HepG2 (cell line): Measurements from ENCODE around the gene SMYD2. TPM values are rescaled to one million over a fixed set of nuclear protein-coding genes. Genes with fewer than 3 reads are reported as not detected.

Experiments
- ATAC-seq: fragments of 200-7000 bp; cut with Tn5 transposase; 3 replicates; pipeline ENCODE4 v1.9.1; 2020; ENCODE audit warnings: mild to moderate bottlenecking, moderate library complexity
- BruUV-seq: library from RNA; stranded (reverse); fragments of 400-500 nt; replicated peaks from 2 replicates; lab custom pipeline; 2021; lab: Mats Ljungman, UMichigan
- CTCF ChIA-PET: fragments of 300-600 bp; formaldehyde crosslinking; extraction: SDS; loops from one replicate; lab custom pipeline; 2021; ENCODE audit warnings: low total read pairs, inconsistent platforms, low intra/inter-chr PET ratio; lab: Yijun Ruan, JAX
- POLR2A ChIA-PET: fragments of 350-600 bp; sonication (Branson Sonifier 250); formaldehyde crosslinking; loops from one replicate; lab custom pipeline; 2020; ENCODE audit warnings: antibody characterized with exemption, inconsistent platforms; lab: Yijun Ruan, JAX
- DNase-seq: peaks from one replicate; pipeline ENCODE4 v3.0.0-alpha.2; 2015; ENCODE audit warnings: low spot score
- FAIRE-seq: peaks from 3 replicates; lab custom pipeline; 2011; peaks lifted over from hg19 to GRCh38; lab: Jason Lieb, UNC
- H2AFZ ChIP-seq: one replicate; pipeline ENCODE4 v1.6.1; 2011; ENCODE audit warnings: low read length, inconsistent platforms
- H3K27ac ChIP-seq: fragments of 300-600 bp; 3 replicates; pipeline ENCODE4 v1.8.0; 2011; ENCODE audit warnings: mixed run types, mild to moderate bottlenecking, mixed read lengths, low read length, inconsistent platforms; ENCODE audit not compliant: insufficient read depth; ENCODE audit errors: extremely low read length
- H3K27me3 ChIP-seq, 2 experiments: fragments of 200-600 bp in 1 of 2; 2 replicates in 1 of 2; 3 replicates in 1 of 2; pipeline versions ENCODE4 v1.6.0 to v1.8.0; 2011; ENCODE audit warnings: low read length in 2 of 2, mild to moderate bottlenecking in 2 of 2, moderate library complexity in 2 of 2, inconsistent platforms in 1 of 2; ENCODE audit not compliant: insufficient read depth in 2 of 2, control insufficient read depth in 1 of 2
- H3K36me3 ChIP-seq, 2 experiments: fragments of 200-600 bp in 1 of 2; replicated peaks in 1 of 2; 2 replicates in 1 of 2; 3 replicates in 1 of 2; pipeline versions ENCODE4 v1.5.1 to v1.8.0; 2011; ENCODE audit warnings: low read length in 2 of 2, inconsistent platforms in 1 of 2; ENCODE audit not compliant: insufficient read depth in 2 of 2, control insufficient read depth in 1 of 2
- H3K4me1 ChIP-seq: 2 replicates; pipeline ENCODE4 v1.5.1; 2012; ENCODE audit warnings: low read length, inconsistent platforms; ENCODE audit not compliant: insufficient read depth
- H3K4me2 ChIP-seq: 2 replicates; pipeline ENCODE4 v1.6.0; 2011; ENCODE audit warnings: low read depth, low read length, inconsistent platforms
- H3K4me3 ChIP-seq, 3 experiments: fragments of 200-600 bp in 1 of 3; sonication (generic), shearing (Covaris generic) in 1 of 3; replicated peaks in 1 of 3; 2 replicates each; pipeline ENCODE4 v1.5.1; 2011 to 2016; ENCODE audit warnings: low read length in 3 of 3, inconsistent platforms in 2 of 3, low read depth in 2 of 3, mild to moderate bottlenecking in 2 of 3, control low read depth in 1 of 3, mixed read lengths in 1 of 3; ENCODE audit not compliant: insufficient read depth in 1 of 3
- H3K79me2 ChIP-seq: one replicate; pipeline ENCODE4 v1.6.1; 2011; ENCODE audit warnings: low read length, inconsistent platforms; ENCODE audit not compliant: insufficient read depth
- H3K9ac ChIP-seq: 2 replicates; pipeline ENCODE4 v1.6.0; 2011; ENCODE audit warnings: mild to moderate bottlenecking, low read depth, low read length, inconsistent platforms; ENCODE audit not compliant: insufficient read depth
- H3K9me3 ChIP-seq: 2 replicates; pipeline ENCODE4 v1.5.1; 2012; ENCODE audit warnings: mild to moderate bottlenecking, low read length
- H4K20me1 ChIP-seq: 2 replicates; pipeline ENCODE4 v1.6.0; 2011; ENCODE audit warnings: inconsistent platforms, mild to moderate bottlenecking, low read length, moderate library complexity; ENCODE audit not compliant: insufficient read depth
- ELF4 ChIP-seq: sonication (generic); formaldehyde crosslinking; IDR thresholded peaks from 2 replicates; pipeline ENCODE4 v1.5.0; 2020; ENCODE audit warnings: missing genetic modification reagents, mild to moderate bottlenecking, moderate library complexity, borderline replicate concordance
- HNF4A ChIP-seq: sonication (generic); formaldehyde crosslinking; IDR thresholded peaks from 2 replicates; pipeline ENCODE4 v1.4.0; 2020; ENCODE audit warnings: missing genetic modification reagents
- PAX8 ChIP-seq: sonication (generic); formaldehyde crosslinking; IDR thresholded peaks from 2 replicates; pipeline ENCODE4 v1.8.0; 2022; ENCODE audit warnings: mild to moderate bottlenecking, missing genetic modification reagents, borderline replicate concordance
- PCBP2 ChIP-seq: fragments of 200-400 bp; formaldehyde crosslinking; optimal IDR thresholded peaks from 2 replicates; pipeline ENCODE3; 2018; ENCODE audit warnings: low read length, low read depth; ENCODE audit not compliant: poor library complexity, severe bottlenecking
- PITX1 ChIP-seq: sonication (generic); formaldehyde crosslinking; IDR thresholded peaks from 2 replicates; pipeline ENCODE4 v1.5.1; 2020; ENCODE audit warnings: mild to moderate bottlenecking, missing genetic modification reagents
- PLRG1 ChIP-seq: fragments of 450-650 bp; conservative IDR thresholded peaks from 2 replicates; pipeline ENCODE4 v1.6.1; 2016
- TEAD2 ChIP-seq: sonication (generic); formaldehyde crosslinking; IDR thresholded peaks from 2 replicates; pipeline ENCODE4 v1.9.0; 2021; ENCODE audit warnings: missing genetic modification reagents
- ZFY ChIP-seq: sonication (generic); formaldehyde crosslinking; IDR thresholded peaks from 2 replicates; pipeline ENCODE4 v1.4.0; 2020; ENCODE audit warnings: missing genetic modification reagents
- ZMYM2 ChIP-seq: sonication (generic); formaldehyde crosslinking; IDR thresholded peaks from 2 replicates; pipeline ENCODE4 v1.8.0; 2022; ENCODE audit warnings: mild to moderate bottlenecking, missing genetic modification reagents
- ZNF124 ChIP-seq: sonication (generic); formaldehyde crosslinking; IDR thresholded peaks from 2 replicates; pipeline ENCODE4 v1.4.0; 2020; ENCODE audit warnings: missing genetic modification reagents
- ZNF205 ChIP-seq: IDR thresholded peaks from 2 replicates; pipeline ENCODE4 v1.6.1; 2018; ENCODE audit warnings: missing biosample characterization, missing genetic modification reagents
- ZNF337 ChIP-seq: sonication (generic); formaldehyde crosslinking; IDR thresholded peaks from 2 replicates; pipeline ENCODE4 v1.5.1; 2020; ENCODE audit warnings: missing genetic modification reagents, low read depth, mild to moderate bottlenecking, borderline replicate concordance
- ZNF446 ChIP-seq: sonication (generic); formaldehyde crosslinking; IDR thresholded peaks from 2 replicates; pipeline ENCODE4 v1.5.0; 2020; ENCODE audit warnings: mild to moderate bottlenecking, missing genetic modification reagents
- ZSCAN21 ChIP-seq: sonication (generic); formaldehyde crosslinking; IDR thresholded peaks from 2 replicates; pipeline ENCODE4 v1.8.0; 2022; ENCODE audit warnings: mild to moderate bottlenecking, missing genetic modification reagents, moderate library complexity, borderline replicate concordance
- ZSCAN25 ChIP-seq: sonication (generic); formaldehyde crosslinking; IDR thresholded peaks from 2 replicates; pipeline ENCODE4 v1.8.0; 2022; ENCODE audit warnings: mild to moderate bottlenecking, missing genetic modification reagents
- ZZZ3 ChIP-seq: sonication (generic); formaldehyde crosslinking; IDR thresholded peaks from 2 replicates; pipeline ENCODE4 v1.4.0; 2020; ENCODE audit warnings: missing genetic modification reagents, mild to moderate bottlenecking, borderline replicate concordance
- WGBS: methylation state at CpG from one replicate; pipeline ENCODE4 v1.1.6; 2017; ENCODE audit warnings: low lambda C conversion rate; 5-methylcytosine and 5-hydroxymethylcytosine counted together
- in situ Hi-C: cut with HindIII; loops from 2 replicates; pipeline ENCODE4 v1.10.0; 2017; ENCODE audit warnings: low pct_unique_long_range_greater_than_20kb; ENCODE audit not compliant: extremely low pct_ligation_motif_present
- intact Hi-C: fragments of 100-400 bp; cut with micrococcal nuclease; formaldehyde crosslinking; loops from one replicate; pipeline ENCODE4 v1.10.0; 2022; ENCODE audit not compliant: unreplicated experiment
- polyA plus RNA-seq, 8 experiments: library from polyadenylated mRNA; depleted of rRNA in 3 of 8; stranded (reverse) in 7 of 8; unstranded in 1 of 8; fragments of >200 nt; fragmentation: Illumina TruSeq in 4 of 8; extraction: Trizol in 4 of 8; gene quantifications; 2 replicates each; pipeline versions ENCODE4 v1.2.1 to v1.2.3, GENCODE V29; 2011 to 2016; ENCODE audit warnings: low read depth in 4 of 8, missing spikeins in 1 of 8, mixed read lengths in 1 of 8; ENCODE audit not compliant: insufficient read depth in 1 of 8
- total RNA-seq, 5 experiments: library from RNA; depleted of rRNA; stranded (reverse); fragments of >200 nt; fragmentation: Illumina TruSeq; extraction: Trizol; gene quantifications; 2 replicates each; pipeline ENCODE4 v1.2.3, GENCODE V29; 2016; ENCODE audit warnings: low read depth in 1 of 5
- TF ChIP-seq, protein P1 (sequence below): sonication (generic); formaldehyde crosslinking; IDR thresholded peaks from 2 replicates; pipeline ENCODE4 v1.8.1; 2023; ENCODE audit warnings: missing genetic modification reagents, inconsistent platforms, borderline replicate concordance
- TF ChIP-seq, protein P2 (sequence below): sonication (generic); formaldehyde crosslinking; IDR thresholded peaks from 2 replicates; pipeline ENCODE4 v1.4.0; 2020; ENCODE audit warnings: mild to moderate bottlenecking, missing genetic modification reagents

Gene SMYD2
- total and polyA plus RNA-seq, 2 of the 13 experiments (the other 11 are each of a cell fraction or from before 2014, with no cell fraction given) = 72.7 to 139 TPM

DNA sequence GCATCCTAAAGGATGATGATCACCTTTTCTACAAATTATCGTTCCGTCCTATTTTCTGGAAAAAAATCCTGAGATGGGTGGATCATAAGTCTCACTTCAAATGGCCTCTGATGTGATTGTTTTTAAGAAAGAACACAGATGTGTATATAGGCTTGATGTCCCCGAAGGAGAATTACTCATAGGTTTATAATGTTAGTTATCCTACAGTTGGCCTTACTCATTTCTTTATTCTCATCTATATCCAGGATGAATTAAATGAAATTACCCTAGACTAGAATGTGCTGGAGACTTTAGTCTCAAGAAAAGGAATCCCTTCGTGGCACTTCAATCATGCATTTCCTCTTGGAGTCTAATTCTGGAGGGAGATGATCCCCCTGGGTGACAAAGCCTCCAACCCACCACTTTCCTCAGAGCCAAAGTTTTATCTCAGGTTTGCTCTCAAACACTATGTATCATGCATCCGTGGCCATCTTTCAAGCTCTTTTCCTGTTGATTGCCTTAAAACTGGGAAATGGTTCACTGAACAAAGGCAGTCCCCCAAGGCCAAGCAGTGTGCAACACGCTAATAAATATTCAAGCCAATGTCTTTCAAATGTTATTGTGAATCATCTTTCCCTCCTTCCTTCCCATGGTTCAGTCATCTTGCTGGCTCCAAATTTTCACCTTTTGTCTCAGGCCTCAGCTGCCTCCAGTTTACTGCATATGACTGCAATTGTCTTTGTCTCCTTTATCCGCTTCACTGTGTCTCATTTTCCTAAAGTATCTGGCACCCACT is 32.5 kb upstream of the SMYD2 start:
- DNase-seq (no peak), FAIRE-seq (no peak), ATAC-seq (no peak)
- Histone ChIP-seq H3K27ac (no peak overlapping the region), H4K20me1 (no peaks in the 10 kb centered on the region), H3K36me3 (no peaks in the 10 kb centered on the region), H3K9me3 (no peaks in the 10 kb centered on the region), H2AFZ (no peak overlapping the region), H3K4me1 (no peaks in the 10 kb centered on the region), H3K4me2 (no peak overlapping the region), H3K9ac (no peak overlapping the region), H3K79me2 (no peaks in the 10 kb centered on the region), H3K4me3 (no peak overlapping the region), H3K27me3 (peaks cover 1 to 28% of the 10 kb centered on the region in 2 experiments; a peak in 3 of 5 replicates)
- ChIA-PET CTCF (interaction anchor here (0.7 kb wide), 1 partner anchor 12 kb away, joined by 3 read pairs; no protein-coding TSS in a partner anchor), POLR2A (no interaction called here)
- in situ Hi-C loops (no loop called here), intact Hi-C loops (no loop called here)
- WGBS = 61% methylated on average over 7 of the region's 7 CpGs
- TF ChIP-seq ZNF337 (no peak), ZSCAN25 (no peak), ZNF205 (no peak), PITX1 (no peak), ELF4 (no peak), ZFY (CRISPR knock-in tag) (no peak), HNF4A (CRISPR knock-in tag) (no peak), TEAD2 (no peak), PLRG1 (no peak), ZNF446 (CRISPR knock-in tag) (no peak), PAX8 (CRISPR knock-in tag) (no peak), ZMYM2 (no peak), PCBP2 (no peak), ZNF124 (CRISPR knock-in tag) (no peak), ZSCAN21 (CRISPR knock-in tag) (no peak), ZZZ3 (CRISPR knock-in tag) (no peak)
- TF ChIP-seq, protein P1, sequence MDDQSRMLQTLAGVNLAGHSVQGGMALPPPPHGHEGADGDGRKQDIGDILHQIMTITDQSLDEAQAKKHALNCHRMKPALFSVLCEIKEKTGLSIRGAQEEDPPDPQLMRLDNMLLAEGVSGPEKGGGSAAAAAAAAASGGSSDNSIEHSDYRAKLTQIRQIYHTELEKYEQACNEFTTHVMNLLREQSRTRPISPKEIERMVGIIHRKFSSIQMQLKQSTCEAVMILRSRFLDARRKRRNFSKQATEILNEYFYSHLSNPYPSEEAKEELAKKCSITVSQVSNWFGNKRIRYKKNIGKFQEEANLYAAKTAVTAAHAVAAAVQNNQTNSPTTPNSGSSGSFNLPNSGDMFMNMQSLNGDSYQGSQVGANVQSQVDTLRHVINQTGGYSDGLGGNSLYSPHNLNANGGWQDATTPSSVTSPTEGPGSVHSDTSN (CRISPR knock-in tag) = no peak
- TF ChIP-seq, protein P2, sequence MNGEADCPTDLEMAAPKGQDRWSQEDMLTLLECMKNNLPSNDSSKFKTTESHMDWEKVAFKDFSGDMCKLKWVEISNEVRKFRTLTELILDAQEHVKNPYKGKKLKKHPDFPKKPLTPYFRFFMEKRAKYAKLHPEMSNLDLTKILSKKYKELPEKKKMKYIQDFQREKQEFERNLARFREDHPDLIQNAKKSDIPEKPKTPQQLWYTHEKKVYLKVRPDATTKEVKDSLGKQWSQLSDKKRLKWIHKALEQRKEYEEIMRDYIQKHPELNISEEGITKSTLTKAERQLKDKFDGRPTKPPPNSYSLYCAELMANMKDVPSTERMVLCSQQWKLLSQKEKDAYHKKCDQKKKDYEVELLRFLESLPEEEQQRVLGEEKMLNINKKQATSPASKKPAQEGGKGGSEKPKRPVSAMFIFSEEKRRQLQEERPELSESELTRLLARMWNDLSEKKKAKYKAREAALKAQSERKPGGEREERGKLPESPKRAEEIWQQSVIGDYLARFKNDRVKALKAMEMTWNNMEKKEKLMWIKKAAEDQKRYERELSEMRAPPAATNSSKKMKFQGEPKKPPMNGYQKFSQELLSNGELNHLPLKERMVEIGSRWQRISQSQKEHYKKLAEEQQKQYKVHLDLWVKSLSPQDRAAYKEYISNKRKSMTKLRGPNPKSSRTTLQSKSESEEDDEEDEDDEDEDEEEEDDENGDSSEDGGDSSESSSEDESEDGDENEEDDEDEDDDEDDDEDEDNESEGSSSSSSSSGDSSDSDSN = no peak
- BruUV-seq = no TSS peak
